ENCODE data around the gene BRSK2. TPM values are rescaled to one million over a fixed set of nuclear protein-coding genes. Genes with fewer than 3 reads are reported as not detected.
"Not testable (repeated sequence)": the region's sequence is repeated elsewhere in the genome, so short reads cannot be mapped to it uniquely, and the experiment has no call there.

Gene BRSK2
- total RNA-seq, 1 donor from 2014 or later, result 0.93 TPM

GRCh38 chr11:1406571-1407485, 17.1 kb downstream of the BRSK2 start:
- DNase-seq (ENCODE audit: extremely low read depth, low read depth, low spot score), result no peak

- no peak for DNase-seq (ENCODE audit: extremely low read depth, low read depth, low spot score)
These were observed 17.9 kb downstream of the BRSK2 start for GRCh38 chr11:1407668-1408067.

- no peak for DNase-seq (ENCODE audit: extremely low read depth, low read depth, low spot score)
These were observed 18.6 kb downstream of the BRSK2 start for GRCh38 chr11:1408346-1408745.

GRCh38 chr11:1409108-1409851, 19.5 kb downstream of the BRSK2 start:
- DNase-seq (ENCODE audit: extremely low read depth, low read depth, low spot score), result no peak

GRCh38 chr11:1409852-1410125, 20.1 kb downstream of the BRSK2 start:
- not testable (repeated sequence) for DNase-seq (ENCODE audit: extremely low read depth, low read depth, low spot score)

GRCh38 chr11:1410366-1411291, 20.9 kb downstream of the BRSK2 start:
- DNase-seq (ENCODE audit: extremely low read depth, low read depth, low spot score), result no peak

GRCh38 chr11:1411301-1411700, 21.6 kb downstream of the BRSK2 start:
- DNase-seq (ENCODE audit: extremely low read depth, low read depth, low spot score), result no peak

- not testable (repeated sequence) for DNase-seq (ENCODE audit: extremely low read depth, low read depth, low spot score)
These were observed 22.0 kb downstream of the BRSK2 start for GRCh38 chr11:1411739-1412138.

GRCh38 chr11:1412377-1413095, 22.8 kb downstream of the BRSK2 start:
- DNase-seq (ENCODE audit: extremely low read depth, low read depth, low spot score), result no peak

- DNase-seq (ENCODE audit: extremely low read depth, low read depth, low spot score), result no peak
These were observed 24.9 kb downstream of the BRSK2 start for GRCh38 chr11:1414650-1415049.

GRCh38 chr11:1415631-1416030, 25.9 kb downstream of the BRSK2 start:
- DNase-seq (ENCODE audit: extremely low read depth, low read depth, low spot score), result no peak

GRCh38 chr11:1418192-1418795, 28.6 kb downstream of the BRSK2 start:
- DNase-seq (ENCODE audit: extremely low read depth, low read depth, low spot score), result not testable (repeated sequence)

- no peak for DNase-seq (ENCODE audit: extremely low read depth, low read depth, low spot score)
These were observed 30.1 kb downstream of the BRSK2 start for GRCh38 chr11:1419811-1420210.

- no peak for DNase-seq (ENCODE audit: extremely low read depth, low read depth, low spot score)
These were observed 31.6 kb downstream of the BRSK2 start for GRCh38 chr11:1421291-1421690.

GRCh38 chr11:1422481-1422880, 32.7 kb downstream of the BRSK2 start:
- DNase-seq (ENCODE audit: extremely low read depth, low read depth, low spot score), result no peak

- no peak for DNase-seq (ENCODE audit: extremely low read depth, low read depth, low spot score)
These were observed 33.2 kb downstream of the BRSK2 start for GRCh38 chr11:1422981-1423380.

GRCh38 chr11:1423406-1423805, 33.7 kb downstream of the BRSK2 start:
- DNase-seq (ENCODE audit: extremely low read depth, low read depth, low spot score), result not testable (repeated sequence)

- no peak for DNase-seq (ENCODE audit: extremely low read depth, low read depth, low spot score)
These were observed 35.3 kb downstream of the BRSK2 start for GRCh38 chr11:1425006-1425405.

GRCh38 chr11:1425439-1425838, 35.7 kb downstream of the BRSK2 start:
- DNase-seq (ENCODE audit: extremely low read depth, low read depth, low spot score), result no peak

- DNase-seq (ENCODE audit: extremely low read depth, low read depth, low spot score), result no peak
These were observed 39.1 kb downstream of the BRSK2 start for GRCh38 chr11:1428762-1429316.
